Psoas muscle (tissue), 8 donors: ENCODE results near the gene TRAT1. TPM values are rescaled to one million over a fixed set of nuclear protein-coding genes. Genes with fewer than 3 reads are reported as not detected.
"Not testable (repeated sequence)": the region's sequence is repeated elsewhere in the genome, so short reads cannot be mapped to it uniquely, and the experiment has no call there.

Experiments
- ATAC-seq, 4 donors: fragments of 200-7000 bp; cut with Tn5 transposase; one replicate each; pipeline ENCODE4 v1.9.1; 2020; ENCODE audit warnings: moderate library complexity in 3 of 4, mild to moderate bottlenecking in 2 of 4
- DNase-seq, 2 donors: peaks; one replicate each; pipeline ENCODE4 v3.0.0-alpha.2; 2020
- H3K27ac ChIP-seq: fragments of 200-600 bp; one replicate; pipeline ENCODE4 v1.8.0; 2022
- H3K27me3 ChIP-seq, 3 donors: fragments of 200-600 bp in 1 of 3; one replicate each; pipeline versions ENCODE4 v1.6.1 to v1.8.0; 2013 to 2022; ENCODE audit warnings: low read length in 2 of 3, mild to moderate bottlenecking in 2 of 3, moderate library complexity in 1 of 3; ENCODE audit not compliant: insufficient read depth in 3 of 3
- H3K36me3 ChIP-seq, 2 donors: fragments of 200-600 bp in 1 of 2; one replicate each; pipeline versions ENCODE4 v1.6.1 to v1.8.0; 2013 to 2022; ENCODE audit warnings: low read depth in 1 of 2, mild to moderate bottlenecking in 1 of 2, moderate library complexity in 1 of 2; ENCODE audit not compliant: insufficient read depth in 1 of 2
- H3K4me1 ChIP-seq: fragments of 200-600 bp; one replicate; pipeline ENCODE4 v1.8.0; 2022
- H3K4me3 ChIP-seq: fragments of 200-600 bp; one replicate; pipeline ENCODE4 v1.8.0; 2022; ENCODE audit warnings: mild to moderate bottlenecking
- H3K9me3 ChIP-seq: fragments of 200-600 bp; one replicate; pipeline ENCODE4 v1.8.0; 2022
- CTCF ChIP-seq: fragments of 200-600 bp; IDR thresholded peaks from one replicate; pipeline ENCODE4 v1.8.0; 2022; ENCODE audit warnings: antibody characterized with exemption
- whole genome bisulfite sequencing, 3 donors: extraction: QIAGEN DNeasy Blood & Tissue Kit; methylation state at CpG; one replicate each; pipeline versions ENCODE4 v1.1.6 to v1.1.7; 2013; 5-methylcytosine and 5-hydroxymethylcytosine counted together
- intact Hi-C, 2 donors: fragments of 100-400 bp; cut with DNase I; formaldehyde crosslinking; loops; one replicate each; pipeline versions ENCODE4 v1.11.0 to v1.14.2; 2022
- polyA plus RNA-seq, 3 donors: library from polyadenylated mRNA; stranded (reverse); fragments of 200-250 nt; gene quantifications; one replicate each; pipeline ENCODE4 v1.2.3, GENCODE V29; 2013
- total RNA-seq, 4 donors: library from RNA; stranded (reverse); fragmentation: NEBNext Ultra II Directional in 2 of 4; extraction: Animal tissue kit (Norgen Biotek cat#: 25700) in 2 of 4; gene quantifications; one replicate each; pipeline versions ENCODE4 v1.2.1 to v1.2.4, GENCODE V29; 2021 to 2023
- donor health status: healthy with polysubstance abuse.
- donor health status: DM: no; HTN: no; CAD: no; lungs with moderate emphysema.
- donor health status: Bipolar disorder and iron deficiency.
- donor health status: healthy.
- donor health status: DM: yes; HTN: yes; CAD: no.
- donor health status: DM: no; HTN: no; CAD: no.
- donor health status: DM: no; HTN: no; CAD: no.
- donor health status: DM: yes; HTN: yes; CAD: no.

TRAT1 gene
- total and polyA plus RNA-seq, 7 donors: 0.03 to 0.15 (median 0.14) TPM; not detected in 4

- WGBS, 3 donors: 83 to 87% (median 84%) methylated on average over 1 of the region's 1 CpG
- H3K4me3 ChIP-seq: no peak overlapping the region
- DNase-seq (no peak), ATAC-seq (no peak)
- H3K4me1 ChIP-seq: no peaks in the 10 kb centered on the region
- H3K27ac ChIP-seq: no peak overlapping the region
- no peaks in the 10 kb centered on the region for H3K9me3 ChIP-seq
- no peaks in the 10 kb centered on the region for H3K27me3 ChIP-seq
- intact Hi-C loops: no loop called here
- TF ChIP-seq CTCF: no peak
- no peaks in the 10 kb centered on the region for H3K36me3 ChIP-seq
Observed at GRCh38 chr3:108820586-108820985, 2.0 kb upstream of the TRAT1 start.

GRCh38 chr3:108823227-108823626, 641 bp downstream of the TRAT1 start:
- no peak overlapping the region for H3K27ac ChIP-seq
- TF ChIP-seq CTCF: no peak
- no peak for ATAC-seq
- H3K36me3 ChIP-seq: no peaks in the 10 kb centered on the region
- no peaks in the 10 kb centered on the region for H3K4me1 ChIP-seq
- H3K9me3 ChIP-seq: no peaks in the 10 kb centered on the region
- no peak overlapping the region for H3K4me3 ChIP-seq
- 86 to 90% (median 88%) methylated on average over 2 of the region's 2 CpGs for WGBS, 3 donors
- intact Hi-C loops: no loop called here
- DNase-seq: no peak
- H3K27me3 ChIP-seq: no peaks in the 10 kb centered on the region

- 90 to 94% (median 92%) methylated on average over 10 of the region's 10 CpGs for WGBS, 3 donors
- H3K4me1 ChIP-seq, ATAC-seq, intact Hi-C loops, DNase-seq, H3K27ac ChIP-seq, H3K4me3 ChIP-seq, H3K36me3 ChIP-seq, H3K9me3 ChIP-seq, H3K27me3 ChIP-seq: not testable (repeated sequence)
Observed at GRCh38 chr3:108823803-108824202, 1.2 kb downstream of the TRAT1 start.

- TF ChIP-seq CTCF: no peak
- Histone ChIP-seq H3K27ac (no peak overlapping the region), H3K4me1 (no peaks in the 10 kb centered on the region), H3K36me3 (no peaks in the 10 kb centered on the region), H3K9me3 (no peaks in the 10 kb centered on the region), H3K27me3 (no peaks in the 10 kb centered on the region), H3K4me3 (no peak overlapping the region)
- no peak for ATAC-seq
- intact Hi-C loops: no loop called here
- WGBS, 3 donors: 64 to 67% (median 67%) methylated on average over 6 of the region's 6 CpGs
- DNase-seq: no peak
Observed at GRCh38 chr3:108826309-108827187, 4.0 kb downstream of the TRAT1 start.

GRCh38 chr3:108830381-108830780, 7.8 kb downstream of the TRAT1 start:
- H3K27me3 ChIP-seq: no peaks in the 10 kb centered on the region
- TF ChIP-seq CTCF: no peak
- intact Hi-C loops: no loop called here
- no peak overlapping the region for H3K27ac ChIP-seq
- no peaks in the 10 kb centered on the region for H3K9me3 ChIP-seq
- 56 to 67% (median 65%) methylated on average over 3 of the region's 3 CpGs for WGBS, 3 donors
- no peaks in the 10 kb centered on the region for H3K4me1 ChIP-seq
- ATAC-seq (no peak), DNase-seq (no peak)
- no peak overlapping the region for H3K4me3 ChIP-seq
- H3K36me3 ChIP-seq: no peaks in the 10 kb centered on the region
